Neural cell (in vitro differentiated cells): ENCODE measurements around the gene ETV6.

Experiments used
- CTCF ChIP-seq: fragments of 450-650 bp; IDR thresholded peaks from 2 replicates; pipeline ENCODE4 v1.5.1; 2014; ENCODE audit warnings: antibody characterized with exemption, mild to moderate bottlenecking, moderate library complexity; ENCODE audit not compliant: poor library complexity, severe bottlenecking
- EZH2 ChIP-seq: fragments of 200-600, 300-800 bp; shearing (Covaris generic), sonication (generic); IDR thresholded peaks from 2 replicates; pipeline ENCODE4 v1.6.1; 2014; ENCODE audit warnings: antibody characterized with exemption, low read length, borderline replicate concordance, mild to moderate bottlenecking; ENCODE audit not compliant: insufficient read depth, poor library complexity, severe bottlenecking
- RAD21 ChIP-seq: fragments of 450-650 bp; conservative IDR thresholded peaks from 2 replicates; pipeline ENCODE4 v1.6.1; 2014; ENCODE audit warnings: antibody characterized with exemption, mild to moderate bottlenecking, moderate library complexity
- SMC3 ChIP-seq: fragments of 450-650 bp; conservative IDR thresholded peaks from 2 replicates; pipeline ENCODE4 v1.6.1; 2014; ENCODE audit warnings: antibody characterized with exemption, mild to moderate bottlenecking, moderate library complexity; ENCODE audit not compliant: poor library complexity
- TAF1 ChIP-seq: IDR thresholded peaks from 2 replicates; pipeline ENCODE4 v1.6.1; 2012; ENCODE audit warnings: low read depth

- no peak for TF ChIP-seq RAD21
- TF ChIP-seq CTCF: no peak
- TF ChIP-seq SMC3: no peak
- TF ChIP-seq EZH2: no peak
- no peak for TF ChIP-seq TAF1
These were observed 73.2 kb downstream of the ETV6 start for GRCh38 chr12:11722578-11723138.
